SK-N-SH (cell line): ENCODE results near the gene ATG4B. TPM values are rescaled to one million over a fixed set of nuclear protein-coding genes. Genes with fewer than 3 reads are reported as not detected.

Experiments used
- CTCF ChIA-PET: fragments of 300-600, 350-600 bp; formaldehyde crosslinking; extraction: SDS; loops from one replicate; lab custom pipeline; 2021; lab: Yijun Ruan, JAX
- POLR2A ChIA-PET: fragments of 350-600 bp; sonication (Branson Sonifier 250); formaldehyde crosslinking; extraction: SDS; loops from one replicate; lab custom pipeline; 2020; ENCODE audit warnings: antibody characterized with exemption, inconsistent platforms; lab: Yijun Ruan, JAX
- DNase-seq: peaks from one replicate; pipeline ENCODE4 v3.0.0; 2012
- H2AFZ ChIP-seq: fragments of 200-600 bp; sonication (generic); 2 replicates; pipeline ENCODE4 v1.8.1; 2016; ENCODE audit warnings: antibody characterized with exemption, mild to moderate bottlenecking, low read depth
- H3F3A ChIP-seq: fragments of 200-600 bp; sonication (generic); replicated peaks from 2 replicates; pipeline ENCODE3; 2016; ENCODE audit warnings: antibody characterized with exemption, mild to moderate bottlenecking; ENCODE audit not compliant: insufficient read depth
- H3K27ac ChIP-seq, 2 experiments: fragments of 200-500 bp in 1 of 2; fragments of 200-600 bp in 1 of 2; sonication (Bioruptor generic) in 1 of 2; sonication (generic), shearing (Covaris generic) in 1 of 2; 2 replicates each; pipeline versions ENCODE4 v1.5.1 to v1.6.1; 2014 to 2016; ENCODE audit warnings: low read depth in 2 of 2, inconsistent platforms in 1 of 2, low read length in 1 of 2, mild to moderate bottlenecking in 1 of 2, mixed read lengths in 1 of 2
- H3K27me3 ChIP-seq: fragments of 200-600 bp; sonication (generic), shearing (Covaris generic); 2 replicates; pipeline ENCODE4 v1.6.1; 2016; ENCODE audit warnings: mixed run types; ENCODE audit not compliant: insufficient read depth
- H3K36me3 ChIP-seq, 2 experiments: fragments of 200-500 bp in 1 of 2; fragments of 200-600 bp in 1 of 2; sonication (Bioruptor generic) in 1 of 2; sonication (generic) in 1 of 2; replicated peaks in 1 of 2; 2 replicates each; pipeline versions ENCODE3 to v1.5.1; 2014 to 2016; ENCODE audit warnings: low read length in 1 of 2, mild to moderate bottlenecking in 1 of 2; ENCODE audit not compliant: insufficient read depth in 2 of 2, control insufficient read depth in 1 of 2
- H3K4me1 ChIP-seq, 2 experiments: fragments of 200-500 bp in 1 of 2; fragments of 200-600 bp in 1 of 2; sonication (Bioruptor generic) in 1 of 2; sonication (generic), shearing (Covaris generic) in 1 of 2; 2 replicates each; pipeline versions ENCODE4 v1.5.1 to v1.6.1; 2014 to 2016; ENCODE audit warnings: low read depth in 1 of 2, low read length in 1 of 2, mixed run types in 1 of 2; ENCODE audit not compliant: insufficient read depth in 2 of 2, control insufficient read depth in 1 of 2
- H3K4me2 ChIP-seq: fragments of 200-600 bp; sonication (generic), shearing (Covaris generic); 2 replicates; pipeline ENCODE4 v1.6.1; 2017; ENCODE audit warnings: mixed run types
- H3K4me3 ChIP-seq, 2 experiments: fragments of 200-500 bp in 1 of 2; fragments of 200-600 bp in 1 of 2; sonication (Bioruptor generic) in 1 of 2; sonication (generic), shearing (Covaris generic) in 1 of 2; 2 replicates each; pipeline versions ENCODE4 v1.5.1 to v1.8.1; 2014 to 2016; ENCODE audit warnings: low read depth in 2 of 2, inconsistent platforms in 1 of 2, low read length in 1 of 2, mild to moderate bottlenecking in 1 of 2, mixed read lengths in 1 of 2, moderate library complexity in 1 of 2
- H3K79me2 ChIP-seq: fragments of 200-600 bp; sonication (generic); 2 replicates; pipeline ENCODE4 v1.8.1; 2017; ENCODE audit warnings: mild to moderate bottlenecking; ENCODE audit not compliant: insufficient read depth
- H3K9ac ChIP-seq: fragments of 200-600 bp; sonication (generic); 2 replicates; pipeline ENCODE4 v1.6.1; 2017; ENCODE audit warnings: mixed run types
- H3K9me2 ChIP-seq: fragments of 200-600 bp; sonication (generic); 2 replicates; pipeline ENCODE4 v1.6.1; 2017; ENCODE audit warnings: mixed run types
- H3K9me3 ChIP-seq: fragments of 200-600 bp; sonication (generic); 2 replicates; pipeline ENCODE4 v1.6.1; 2017; ENCODE audit warnings: mixed run types, mild to moderate bottlenecking, moderate library complexity
- H4K20me1 ChIP-seq: fragments of 200-600 bp; sonication (generic); 2 replicates; pipeline ENCODE4 v1.6.1; 2017; ENCODE audit warnings: mild to moderate bottlenecking, mixed run types; ENCODE audit not compliant: insufficient read depth
- CHD2 ChIP-seq: fragments of 150-350 bp; IDR thresholded peaks from 2 replicates; pipeline ENCODE4 v1.6.1; 2018; ENCODE audit warnings: low read length; ENCODE audit not compliant: partially characterized antibody
- CTCF ChIP-seq: fragments of 200-600 bp; sonication (generic); IDR thresholded peaks from 2 replicates; pipeline ENCODE4 v1.6.1; 2017; ENCODE audit warnings: antibody characterized with exemption, mild to moderate bottlenecking, moderate library complexity
- ELF1 ChIP-seq: IDR thresholded peaks from 2 replicates; pipeline ENCODE4 v1.4.0; 2012
- EP300 ChIP-seq, 2 experiments: IDR thresholded peaks; 2 replicates each; pipeline versions ENCODE4 v1.4.0 to v1.6.1; 2012; ENCODE audit warnings: borderline replicate concordance in 1 of 2, low read depth in 1 of 2, low read length in 1 of 2
- EZH2phosphoT487 ChIP-seq: fragments of 200-600 bp; sonication (generic); IDR thresholded peaks from 2 replicates; pipeline ENCODE4 v1.6.1; 2017; ENCODE audit warnings: low read depth, mixed run types, mild to moderate bottlenecking, antibody characterized with exemption, moderate library complexity, borderline replicate concordance
- FOSL2 ChIP-seq: IDR thresholded peaks from 2 replicates; pipeline ENCODE4 v1.4.0; 2012; ENCODE audit warnings: low read depth, mild to moderate bottlenecking, moderate library complexity, borderline replicate concordance
- FOXJ3 ChIP-seq: sonication (generic); formaldehyde crosslinking; IDR thresholded peaks from 2 replicates; pipeline ENCODE4 v1.5.1; 2020; ENCODE audit warnings: mild to moderate bottlenecking, missing genetic modification reagents
- GABPA ChIP-seq: IDR thresholded peaks from 2 replicates; pipeline ENCODE4 v1.4.0; 2012; ENCODE audit warnings: low read depth, mild to moderate bottlenecking
- GATA2 ChIP-seq: sonication (generic); formaldehyde crosslinking; IDR thresholded peaks from 2 replicates; pipeline ENCODE4 v1.5.0; 2020; ENCODE audit warnings: mild to moderate bottlenecking, missing genetic modification reagents
- JUND ChIP-seq: IDR thresholded peaks from 2 replicates; pipeline ENCODE4 v1.4.0; 2012
- MXI1 ChIP-seq: IDR thresholded peaks from 2 replicates; pipeline ENCODE4 v1.6.1; 2012; ENCODE audit warnings: mild to moderate bottlenecking, low read depth, low read length, improper control_type of control experiment
- PBX3 ChIP-seq: IDR thresholded peaks from 2 replicates; pipeline ENCODE4; 2012
- RCOR1 ChIP-seq: fragments of 150-350 bp; IDR thresholded peaks from 2 replicates; pipeline ENCODE4 v1.6.1; 2017; ENCODE audit warnings: antibody characterized with exemption, low read length
- RXRA ChIP-seq: IDR thresholded peaks from 2 replicates; pipeline ENCODE4 v1.4.0; 2012; ENCODE audit warnings: low read depth, mild to moderate bottlenecking, borderline replicate concordance
- SIN3A ChIP-seq: IDR thresholded peaks from 2 replicates; pipeline ENCODE4 v1.6.1; 2012; ENCODE audit warnings: low read depth, mild to moderate bottlenecking, low read length, moderate library complexity, borderline replicate concordance
- USF1 ChIP-seq: IDR thresholded peaks from 2 replicates; pipeline ENCODE4 v1.4.0; 2012; ENCODE audit warnings: low read depth, borderline replicate concordance
- USF2 ChIP-seq: fragments of 150-350 bp; IDR thresholded peaks from 2 replicates; pipeline ENCODE4 v1.6.1; 2017; ENCODE audit warnings: antibody characterized with exemption, low read length, low read depth, borderline replicate concordance
- YY1 ChIP-seq: IDR thresholded peaks from 2 replicates; pipeline ENCODE4 v1.4.0; 2012; ENCODE audit warnings: low read depth, mild to moderate bottlenecking
- WGBS: methylation state at CpG from one replicate; pipeline ENCODE4 v1.1.6; 2017; ENCODE audit warnings: low lambda C conversion rate; 5-methylcytosine and 5-hydroxymethylcytosine counted together
- polyA plus RNA-seq, 3 experiments: library from polyadenylated mRNA; depleted of rRNA; stranded (reverse); fragments of >200 nt; gene quantifications; 2 replicates each; pipeline ENCODE4 v1.2.3, GENCODE V29; 2012
- TF ChIP-seq, protein P1 (sequence below): IDR thresholded peaks from 2 replicates; pipeline ENCODE4 v1.4.0; 2012; ENCODE audit warnings: low read depth

Gene ATG4B
- polyA plus RNA-seq, 1 of the 3 experiments (the other 2 are of a cell fraction) = 107 TPM

- DNase-seq = no peak
- H3K79me2 ChIP-seq = peaks cover 40% of the 10 kb centered on the region
- ChIA-PET CTCF (interaction anchor here (1.7 kb wide), 1 partner anchor 188 kb away, joined by 5 read pairs; no protein-coding TSS in a partner anchor), POLR2A (no interaction called here)
- no peak overlapping the region for H3K9ac ChIP-seq
- no peaks in the 10 kb centered on the region for H4K20me1 ChIP-seq
- H3K36me3 ChIP-seq = peaks cover 11 to 34% of the 10 kb centered on the region in 2 experiments
- no peaks in the 10 kb centered on the region for H3K9me2 ChIP-seq
- H3K4me1 ChIP-seq = peaks cover 5 to 10% of the 10 kb centered on the region in 2 experiments; a peak in 3 of 4 replicates
- no peak for TF ChIP-seq YY1
- no peak for TF ChIP-seq MXI1
- TF ChIP-seq, protein P1, sequence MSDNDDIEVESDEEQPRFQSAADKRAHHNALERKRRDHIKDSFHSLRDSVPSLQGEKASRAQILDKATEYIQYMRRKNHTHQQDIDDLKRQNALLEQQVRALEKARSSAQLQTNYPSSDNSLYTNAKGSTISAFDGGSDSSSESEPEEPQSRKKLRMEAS = no peak
- no peak for TF ChIP-seq EP300 (IDR thresholded peaks at IDR 0.05; ENCODE audit: borderline replicate concordance in 1 of 2, low read depth in 1 of 2, low read length in 1 of 2)
- TF ChIP-seq ELF1 = no peak
- no peak for TF ChIP-seq FOXJ3 (CRISPR knock-in tag)
- TF ChIP-seq CTCF = no peak
- no peak for TF ChIP-seq USF2
- no peak for TF ChIP-seq GABPA
- no peak for TF ChIP-seq JUND
- TF ChIP-seq PBX3 = no peak
- no peak for TF ChIP-seq SIN3A
- TF ChIP-seq FOSL2 = no peak
- no peak for TF ChIP-seq EZH2phosphoT487
- TF ChIP-seq USF1 = no peak
- TF ChIP-seq RCOR1 = no peak
- no peak for TF ChIP-seq GATA2 (CRISPR knock-in tag)
- TF ChIP-seq RXRA = no peak
- no peak for TF ChIP-seq CHD2
- no peaks in the 10 kb centered on the region for H3K9me3 ChIP-seq
- WGBS = 76% methylated on average over 5 of the region's 6 CpGs
- H3K27me3 ChIP-seq = no peaks in the 10 kb centered on the region
- no peak overlapping the region for H3K4me3 ChIP-seq
- H3F3A ChIP-seq = no peaks in the 10 kb centered on the region
- no peak overlapping the region for H3K27ac ChIP-seq
- H3K4me2 ChIP-seq = no peak overlapping the region
- H2AFZ ChIP-seq = no peak overlapping the region
These were observed 52.8 kb downstream of the ATG4B start for GRCh38 chr2:241690202-241690717.
